K562 (cell line): ENCODE data around the gene THUMPD1. TPM values are rescaled to one million over a fixed set of nuclear protein-coding genes. Genes with fewer than 3 reads are reported as not detected.
A peak's percentile ranks its signal among the peaks of the same experiment; 100 is the strongest.

Experiments used
- ATF3 ChIP-seq, 2 experiments: fragments of 450-650 bp in 1 of 2; sonication (generic) in 1 of 2; formaldehyde crosslinking in 1 of 2; IDR thresholded peaks in 1 of 2; conservative IDR thresholded peaks in 1 of 2; 2 replicates each; pipeline versions ENCODE4 v1.6.1 to v1.8.1; 2016 to 2023; ENCODE audit warnings: mild to moderate bottlenecking in 2 of 2, moderate library complexity in 2 of 2, inconsistent platforms in 1 of 2, missing genetic modification reagents in 1 of 2
- CEBPG ChIP-seq, 3 experiments: fragments of 200-800 bp in 1 of 3; sonication (Bioruptor generic) in 1 of 3; sonication (generic) in 1 of 3; formaldehyde crosslinking in 1 of 3; IDR thresholded peaks in 2 of 3; conservative IDR thresholded peaks in 1 of 3; 2 replicates each; pipeline versions ENCODE4 v1.6.1 to v1.8.0; 2016 to 2022; ENCODE audit warnings: missing compliant biosample characterization in 2 of 3, missing genetic modification characterization in 2 of 3, mild to moderate bottlenecking in 1 of 3, missing genetic modification reagents in 1 of 3
- DMBX1 ChIP-seq: fragments of 250-450 bp; sonication (Bioruptor Pico); IDR thresholded peaks from 2 replicates; pipeline ENCODE4 v1.8.0; 2022; ENCODE audit warnings: inconsistent platforms, mild to moderate bottlenecking, moderate library complexity, borderline replicate concordance
- RBM17 ChIP-seq: fragments of 200-400 bp; formaldehyde crosslinking; IDR thresholded peaks from 2 replicates; pipeline ENCODE4 v1.6.1; 2017; ENCODE audit warnings: low read depth, mild to moderate bottlenecking, low read length, borderline replicate concordance
- TRIM24 ChIP-seq, 2 experiments: fragments of 450-650 bp; IDR thresholded peaks; 2 replicates each; pipeline ENCODE4 v1.6.1; 2016
- ZNF431 ChIP-seq: sonication (generic); formaldehyde crosslinking; IDR thresholded peaks from 2 replicates; pipeline ENCODE4 v1.8.0; 2022; ENCODE audit warnings: mild to moderate bottlenecking, missing genetic modification reagents
- polyA plus RNA-seq, 8 experiments: library from polyadenylated mRNA; depleted of rRNA in 4 of 8; stranded (reverse) in 5 of 8; unstranded in 3 of 8; fragments of >200 nt; fragmentation: Nextera tagmentation in 2 of 8; fragmentation: Illumina TruSeq in 1 of 8; extraction: Ambion mirVana in 2 of 8; extraction: Trizol in 1 of 8; gene quantifications; 2 replicates each; pipeline versions ENCODE4 v1.2.1 to v1.2.3, GENCODE V29; 2011 to 2014; ENCODE audit warnings: inconsistent platforms in 1 of 8, missing spikeins in 1 of 8
- total RNA-seq, 7 experiments: library from RNA; depleted of rRNA in 6 of 7; stranded (reverse); fragments of >200 nt in 6 of 7; fragmentation: Illumina TruSeq in 2 of 7; extraction: Trizol in 2 of 7; gene quantifications; 2 replicates each; pipeline versions ENCODE4 v1.2.1 to v1.2.3, GENCODE V29; 2011 to 2021; ENCODE audit warnings: low replicate concordance in 1 of 7
- TF ChIP-seq, protein P1 (sequence below): fragments of 450-650 bp; IDR thresholded peaks from 2 replicates; pipeline ENCODE4 v1.6.1; 2016; ENCODE audit warnings: borderline replicate concordance

THUMPD1 gene
- total and polyA plus RNA-seq, 9 of the 15 experiments (the other 6 are each of a cell fraction or from before 2014, with no cell fraction given): 37.8 to 101 (median 56.8) TPM

DNA sequence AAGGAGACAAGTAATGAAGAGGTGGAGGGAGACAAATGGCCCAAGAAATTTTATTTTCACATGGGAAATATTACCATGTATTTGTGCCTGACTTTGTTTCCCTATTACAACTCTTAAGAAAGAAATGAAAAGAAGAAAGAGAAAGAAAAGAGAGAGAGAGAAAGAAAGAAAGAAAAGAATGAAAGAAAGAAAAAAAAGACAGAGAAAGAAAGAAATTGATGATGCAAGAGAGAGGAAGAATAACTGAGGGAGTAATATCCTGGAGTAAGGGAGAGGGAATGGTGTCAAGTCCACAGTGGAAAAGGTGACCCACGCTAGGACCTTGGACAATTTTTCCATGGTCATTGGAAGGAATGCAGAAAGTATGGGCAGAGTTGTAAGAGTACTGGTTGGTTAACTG is 12.1 kb upstream of the THUMPD1 start (continued):
- TF ChIP-seq, protein P1, sequence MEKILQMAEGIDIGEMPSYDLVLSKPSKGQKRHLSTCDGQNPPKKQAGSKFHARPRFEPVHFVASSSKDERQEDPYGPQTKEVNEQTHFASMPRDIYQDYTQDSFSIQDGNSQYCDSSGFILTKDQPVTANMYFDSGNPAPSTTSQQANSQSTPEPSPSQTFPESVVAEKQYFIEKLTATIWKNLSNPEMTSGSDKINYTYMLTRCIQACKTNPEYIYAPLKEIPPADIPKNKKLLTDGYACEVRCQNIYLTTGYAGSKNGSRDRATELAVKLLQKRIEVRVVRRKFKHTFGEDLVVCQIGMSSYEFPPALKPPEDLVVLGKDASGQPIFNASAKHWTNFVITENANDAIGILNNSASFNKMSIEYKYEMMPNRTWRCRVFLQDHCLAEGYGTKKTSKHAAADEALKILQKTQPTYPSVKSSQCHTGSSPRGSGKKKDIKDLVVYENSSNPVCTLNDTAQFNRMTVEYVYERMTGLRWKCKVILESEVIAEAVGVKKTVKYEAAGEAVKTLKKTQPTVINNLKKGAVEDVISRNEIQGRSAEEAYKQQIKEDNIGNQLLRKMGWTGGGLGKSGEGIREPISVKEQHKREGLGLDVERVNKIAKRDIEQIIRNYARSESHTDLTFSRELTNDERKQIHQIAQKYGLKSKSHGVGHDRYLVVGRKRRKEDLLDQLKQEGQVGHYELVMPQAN: 0 out of 2 replicates have a peak, but pooled peaks have one; percentile 32
- TF ChIP-seq TRIM24 (IDR thresholded peaks at IDR 0.05): 0 out of 4 replicates have a peak, but pooled peaks of 1 of the 2 experiments have one; percentile 38
- TF ChIP-seq DMBX1 (CRISPR knock-in tag): no peak
- TF ChIP-seq CEBPG (CRISPR knock-in tag; IDR thresholded peaks at IDR 0.05): 0 out of 2 replicates have a peak, but pooled peaks have one; percentile 11
- TF ChIP-seq CEBPG (tag; conservative IDR thresholded peaks at IDR 0.05 in 1 of 2, IDR thresholded peaks at IDR 0.05 in 1 of 2): peak; percentile 19 to 46; a peak in 2 of 4 replicates
- TF ChIP-seq RBM17: no peak
- no peak for TF ChIP-seq ZNF431 (CRISPR knock-in tag)
- TF ChIP-seq ATF3 (IDR thresholded peaks at IDR 0.05): peak; percentile 83
- no peak for TF ChIP-seq ATF3 (CRISPR knock-in tag; conservative IDR thresholded peaks at IDR 0.05)
